OCI-M1 (cell line): ENCODE data around the gene SLC22A12.

Experiments
- DNase-seq: peaks from one replicate; lab custom pipeline; 2025; lab: John Stamatoyannopoulos, UW

SLC22A12 gene

GRCh38 chr11:64604458-64605243 is 13.6 kb downstream of the SLC22A12 start:
- no peak for DNase-seq

GRCh38 chr11:64605244-64605560 is 14.2 kb downstream of the SLC22A12 start:
- no peak for DNase-seq

- DNase-seq, result no peak
Observed at GRCh38 chr11:64605656-64606585, 14.9 kb downstream of the SLC22A12 start.

GRCh38 chr11:64606796-64607380 is 15.9 kb downstream of the SLC22A12 start:
- DNase-seq, result no peak

GRCh38 chr11:64607381-64607985 is 16.5 kb downstream of the SLC22A12 start:
- DNase-seq, result no peak

- no peak for DNase-seq
Observed at GRCh38 chr11:64608046-64608445, 17.0 kb downstream of the SLC22A12 start.

GRCh38 chr11:64608636-64609035 is 17.6 kb downstream of the SLC22A12 start:
- no peak for DNase-seq

- DNase-seq, result peak; percentile 43
Observed at GRCh38 chr11:64609436-64610047, 18.5 kb downstream of the SLC22A12 start.

- DNase-seq, result no peak
Observed at GRCh38 chr11:64610596-64610995, 19.6 kb downstream of the SLC22A12 start.

GRCh38 chr11:64611176-64611575 is 20.2 kb downstream of the SLC22A12 start:
- no peak for DNase-seq

GRCh38 chr11:64611869-64612646 is 21.0 kb downstream of the SLC22A12 start:
- DNase-seq, result no peak

- DNase-seq, result no peak
Observed at GRCh38 chr11:64613648-64614047, 22.6 kb downstream of the SLC22A12 start.

- no peak for DNase-seq
Observed at GRCh38 chr11:64614917-64615316, 23.9 kb downstream of the SLC22A12 start.

- DNase-seq, result no peak
Observed at GRCh38 chr11:64616817-64617216, 25.8 kb downstream of the SLC22A12 start.

GRCh38 chr11:64619196-64619595 is 28.2 kb downstream of the SLC22A12 start:
- no peak for DNase-seq

GRCh38 chr11:64619811-64620380 is 28.9 kb downstream of the SLC22A12 start:
- DNase-seq, result peak; percentile 40

- no peak for DNase-seq
Observed at GRCh38 chr11:64620381-64620971, 29.5 kb downstream of the SLC22A12 start.

- DNase-seq, result no peak
Observed at GRCh38 chr11:64621283-64622019, 30.4 kb downstream of the SLC22A12 start.

- no peak for DNase-seq
Observed at GRCh38 chr11:64622681-64623080, 31.7 kb downstream of the SLC22A12 start.
